AG04450 (cell line): ENCODE results near the gene TEX26. TPM values are rescaled to one million over a fixed set of nuclear protein-coding genes. Genes with fewer than 3 reads are reported as not detected.

Source experiments
- CTCF ChIA-PET: fragments of 300-600, 350-600 bp; formaldehyde crosslinking; extraction: SDS; loops from one replicate; lab custom pipeline; 2022; ENCODE audit warnings: antibody characterized with exemption, inconsistent platforms; lab: Charles Lee
- POLR2A ChIA-PET: fragments of 350-600 bp; formaldehyde crosslinking; extraction: SDS; loops from one replicate; lab custom pipeline; 2021; ENCODE audit warnings: antibody characterized with exemption, inconsistent platforms; lab: Yijun Ruan, JAX
- DNase-seq: peaks from one replicate; pipeline ENCODE4 v3.0.0-alpha.2; 2011; ENCODE audit warnings: low read depth, low spot score
- H3K27ac ChIP-seq: one replicate; pipeline ENCODE4 v1.5.1; 2012; ENCODE audit warnings: low read depth, low read length, control low read depth
- H3K27me3 ChIP-seq: one replicate; pipeline ENCODE4 v1.6.0; 2012; ENCODE audit warnings: low read length; ENCODE audit not compliant: control insufficient read depth, insufficient read depth
- H3K4me3 ChIP-seq: 2 replicates; pipeline ENCODE4 v1.5.1; 2011; ENCODE audit warnings: mild to moderate bottlenecking, low read depth, low read length, control low read depth
- H3K9me3 ChIP-seq: 2 replicates; pipeline ENCODE4 v1.5.1; 2012; ENCODE audit warnings: low read length; ENCODE audit not compliant: control insufficient read depth, insufficient read depth
- CTCF ChIP-seq: IDR thresholded peaks from 2 replicates; pipeline ENCODE4 v1.5.1; 2011; ENCODE audit warnings: low read depth, low read length, control low read depth, inconsistent platforms
- polyA plus RNA-seq: library from polyadenylated mRNA; depleted of rRNA; stranded (reverse); fragments of >200 nt; gene quantifications from 2 replicates; pipeline ENCODE4 v1.2.3, GENCODE V29; 2011

TEX26 gene
- polyA plus RNA-seq, 1 experiment = 0.09 TPM

- no peak overlapping the region for H3K27ac ChIP-seq
- CTCF ChIA-PET = interaction anchor here (1.4 to 1.6 kb wide), 2 partner anchors 37 to 142 kb away, joined by 4 to 5 read pairs; no protein-coding TSS in a partner anchor
- POLR2A ChIA-PET = no interaction called here
Observed at GRCh38 chr13:31007417-31007816, 75.0 kb downstream of the TEX26 start.

GRCh38 chr13:31008400-31009115 is 76.1 kb downstream of the TEX26 start:
- DNase-seq = no peak
- ChIA-PET POLR2A (interaction anchor here (0.6 kb wide), 1 partner anchor 50 kb away, joined by 3 read pairs; no protein-coding TSS in a partner anchor), CTCF (interaction anchor here (1.4 to 2.0 kb wide), 2 partner anchors 36 kb away, joined by 4 to 7 read pairs; no protein-coding TSS in a partner anchor)

More at GRCh38 chr13:31007417-31007816, 75.0 kb downstream of the TEX26 start:
- Histone ChIP-seq H3K27me3 (peaks cover 6% of the 10 kb centered on the region), H3K4me3 (no peak overlapping the region), H3K9me3 (no peaks in the 10 kb centered on the region)
- DNase-seq = no peak
- TF ChIP-seq CTCF = no peak

GRCh38 chr13:31009166-31009565 is 76.7 kb downstream of the TEX26 start:
- Histone ChIP-seq H3K27ac (no peak overlapping the region), H3K4me3 (no peak overlapping the region), H3K27me3 (peaks cover 6% of the 10 kb centered on the region), H3K9me3 (no peaks in the 10 kb centered on the region)
- ChIA-PET POLR2A (interaction anchor here (0.6 kb wide), 1 partner anchor 51 kb away, joined by 3 read pairs; no protein-coding TSS in a partner anchor), CTCF (interaction anchor here (2.0 kb wide), 1 partner anchor 35 kb away, joined by 7 read pairs; no protein-coding TSS in a partner anchor)
- no peak for DNase-seq
- no peak for TF ChIP-seq CTCF

More at GRCh38 chr13:31008400-31009115, 76.1 kb downstream of the TEX26 start:
- no peak for TF ChIP-seq CTCF
- Histone ChIP-seq H3K27ac (no peak overlapping the region), H3K27me3 (peaks cover 6% of the 10 kb centered on the region), H3K4me3 (no peak overlapping the region), H3K9me3 (no peaks in the 10 kb centered on the region)

- peaks cover 6% of the 10 kb centered on the region for H3K27me3 ChIP-seq
- POLR2A ChIA-PET = no interaction called here
- DNase-seq = no peak
- H3K4me3 ChIP-seq = no peak overlapping the region
- no peaks in the 10 kb centered on the region for H3K9me3 ChIP-seq
- CTCF ChIA-PET = interaction anchor here (1.0 to 2.0 kb wide), 4 partner anchors 34 to 206 kb away, joined by 3 to 7 read pairs (median 3); no protein-coding TSS in a partner anchor
- no peak overlapping the region for H3K27ac ChIP-seq
- TF ChIP-seq CTCF = no peak
Observed at GRCh38 chr13:31010296-31010695, 77.8 kb downstream of the TEX26 start.
